Smooth muscle cell (in vitro differentiated cells): ENCODE results near the gene NKX6-1. TPM values are rescaled to one million over a fixed set of nuclear protein-coding genes. Genes with fewer than 3 reads are reported as not detected.

Source experiments
- DNase-seq: peaks from one replicate; lab custom pipeline; 2025; ENCODE audit not compliant: unreplicated experiment; lab: John Stamatoyannopoulos, UW
- H2AFZ ChIP-seq: fragments of 200-600 bp; sonication (generic); 2 replicates; pipeline ENCODE4 v1.6.0; 2016; ENCODE audit warnings: antibody characterized with exemption, low read depth, mild to moderate bottlenecking
- H3F3A ChIP-seq: fragments of 200-600 bp; sonication (generic); 2 replicates; pipeline ENCODE4 v1.6.0; 2017; ENCODE audit warnings: antibody characterized with exemption, low read depth
- H3K27ac ChIP-seq: fragments of 200-600 bp; sonication (generic); 2 replicates; pipeline ENCODE4 v1.5.1; 2016; ENCODE audit warnings: low read depth, mild to moderate bottlenecking
- H3K27me3 ChIP-seq: fragments of 200-600 bp; sonication (generic); 2 replicates; pipeline ENCODE4 v1.6.1; 2016; ENCODE audit warnings: low read depth, mild to moderate bottlenecking
- H3K36me3 ChIP-seq: fragments of 200-600 bp; sonication (generic); 2 replicates; pipeline ENCODE4 v1.5.1; 2016; ENCODE audit warnings: low read depth
- H3K4me1 ChIP-seq: fragments of 200-600 bp; sonication (generic); 2 replicates; pipeline ENCODE4 v1.5.1; 2016; ENCODE audit warnings: low read depth
- H3K4me2 ChIP-seq: fragments of 200-600 bp; sonication (generic); 2 replicates; pipeline ENCODE4 v1.6.0; 2016; ENCODE audit warnings: mild to moderate bottlenecking
- H3K4me3 ChIP-seq: fragments of 200-600 bp; sonication (generic); 2 replicates; pipeline ENCODE4 v1.5.1; 2016; ENCODE audit warnings: mild to moderate bottlenecking
- H3K79me2 ChIP-seq: fragments of 200-600 bp; sonication (generic); 2 replicates; pipeline ENCODE4 v1.6.0; 2016; ENCODE audit warnings: low read depth, mild to moderate bottlenecking
- H3K9ac ChIP-seq: fragments of 200-600 bp; sonication (generic); 2 replicates; pipeline ENCODE4 v1.6.0; 2016; ENCODE audit warnings: low read depth
- H3K9me3 ChIP-seq: fragments of 200-600 bp; sonication (generic); replicated peaks from 2 replicates; pipeline ENCODE4 v1.5.1; 2016; ENCODE audit warnings: low read depth
- H4K20me1 ChIP-seq: fragments of 200-600 bp; sonication (generic); 2 replicates; pipeline ENCODE4 v1.6.0; 2016; ENCODE audit warnings: low read depth
- WGBS: methylation state at CpG from one replicate; pipeline ENCODE4 v1.1.7; 2016; ENCODE audit warnings: low lambda C conversion rate; 5-methylcytosine and 5-hydroxymethylcytosine counted together
- polyA plus RNA-seq: library from polyadenylated mRNA; unstranded; fragments of >200 nt; fragmentation: Nextera tagmentation; extraction: Ambion mirVana; gene quantifications from 2 replicates; pipeline ENCODE4 v1.2.1, GENCODE V29; 2016
- total RNA-seq: library from RNA; depleted of rRNA; stranded (reverse); fragments of >200 nt; gene quantifications from 2 replicates; pipeline ENCODE4 v1.2.3, GENCODE V29; 2014
- TF ChIP-seq, protein P1 (sequence below): fragments of 200-600 bp; sonication (generic); IDR thresholded peaks from 2 replicates; pipeline ENCODE4 v1.5.1; 2017; ENCODE audit warnings: borderline replicate concordance, mild to moderate bottlenecking, antibody characterized with exemption; ENCODE audit not compliant: insufficient read depth, poor library complexity, severe bottlenecking

NKX6-1 gene
- total and polyA plus RNA-seq, 2 experiments from 2014 or later = not detected

DNA sequence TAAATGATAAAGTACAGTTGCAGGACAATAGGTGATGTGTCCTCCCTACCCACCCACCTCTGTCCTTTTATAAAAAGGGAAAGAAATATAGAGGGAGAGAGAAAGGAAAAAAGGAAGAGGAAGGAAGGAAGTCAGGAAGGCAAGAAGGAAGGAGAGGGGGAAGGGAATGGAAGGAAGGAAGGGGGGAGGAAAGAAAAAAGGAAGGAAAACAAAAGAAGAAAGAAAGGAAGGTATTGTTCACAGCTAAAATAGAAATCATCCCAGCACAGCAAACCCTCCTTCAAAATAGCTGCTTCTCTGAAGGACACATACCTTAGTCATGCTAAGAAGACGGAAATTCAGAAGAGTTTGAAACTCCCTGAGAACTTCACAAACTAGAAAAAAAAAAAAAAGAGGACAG, 8.4 kb downstream of the NKX6-1 start:
- TF ChIP-seq, protein P1, sequence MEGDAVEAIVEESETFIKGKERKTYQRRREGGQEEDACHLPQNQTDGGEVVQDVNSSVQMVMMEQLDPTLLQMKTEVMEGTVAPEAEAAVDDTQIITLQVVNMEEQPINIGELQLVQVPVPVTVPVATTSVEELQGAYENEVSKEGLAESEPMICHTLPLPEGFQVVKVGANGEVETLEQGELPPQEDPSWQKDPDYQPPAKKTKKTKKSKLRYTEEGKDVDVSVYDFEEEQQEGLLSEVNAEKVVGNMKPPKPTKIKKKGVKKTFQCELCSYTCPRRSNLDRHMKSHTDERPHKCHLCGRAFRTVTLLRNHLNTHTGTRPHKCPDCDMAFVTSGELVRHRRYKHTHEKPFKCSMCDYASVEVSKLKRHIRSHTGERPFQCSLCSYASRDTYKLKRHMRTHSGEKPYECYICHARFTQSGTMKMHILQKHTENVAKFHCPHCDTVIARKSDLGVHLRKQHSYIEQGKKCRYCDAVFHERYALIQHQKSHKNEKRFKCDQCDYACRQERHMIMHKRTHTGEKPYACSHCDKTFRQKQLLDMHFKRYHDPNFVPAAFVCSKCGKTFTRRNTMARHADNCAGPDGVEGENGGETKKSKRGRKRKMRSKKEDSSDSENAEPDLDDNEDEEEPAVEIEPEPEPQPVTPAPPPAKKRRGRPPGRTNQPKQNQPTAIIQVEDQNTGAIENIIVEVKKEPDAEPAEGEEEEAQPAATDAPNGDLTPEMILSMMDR = no peak
- WGBS = 24% methylated on average over 1 of the region's 1 CpG

DNA sequence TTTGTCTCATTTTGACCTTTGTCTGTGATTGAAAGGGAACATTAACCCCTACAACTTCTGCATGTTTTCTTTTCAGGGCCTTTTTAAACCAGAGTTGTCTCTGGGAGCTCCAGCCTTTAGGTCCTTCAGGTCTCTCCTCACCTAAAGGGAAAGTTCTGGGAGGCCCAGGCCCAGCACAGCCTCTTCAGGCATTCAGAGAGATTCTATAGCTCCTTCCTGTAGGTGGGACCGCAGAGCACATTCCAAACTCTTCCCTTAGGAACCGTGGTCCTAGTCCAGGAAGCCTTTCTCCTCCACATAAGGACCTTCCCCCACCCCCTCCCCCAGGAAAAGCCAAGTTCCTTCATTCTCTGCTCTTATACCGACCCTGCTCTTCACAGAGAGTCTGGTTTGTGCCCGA, 14.9 kb downstream of the NKX6-1 start:
- 30% methylated on average over 4 of the region's 4 CpGs for WGBS
- Histone ChIP-seq H3K9me3 (no peaks in the 10 kb centered on the region), H3K27ac (no peak overlapping the region), H3F3A (no peaks in the 10 kb centered on the region), H3K36me3 (no peaks in the 10 kb centered on the region), H3K4me1 (peaks cover 7% of the 10 kb centered on the region), H3K79me2 (no peaks in the 10 kb centered on the region), H2AFZ (no peak overlapping the region), H3K27me3 (peaks cover 100% of the 10 kb centered on the region), H3K9ac (no peak overlapping the region), H3K4me3 (no peak overlapping the region), H4K20me1 (no peaks in the 10 kb centered on the region), H3K4me2 (no peak overlapping the region)
- no peak for DNase-seq
- TF ChIP-seq, protein P1 = no peak

More for the DNA sequence above, 8.4 kb downstream of the NKX6-1 start:
- Histone ChIP-seq H3K9me3 (no peaks in the 10 kb centered on the region), H3K4me3 (no peak overlapping the region), H3F3A (no peaks in the 10 kb centered on the region), H2AFZ (no peak overlapping the region), H3K27ac (no peak overlapping the region), H4K20me1 (no peaks in the 10 kb centered on the region), H3K4me2 (no peak overlapping the region), H3K79me2 (no peaks in the 10 kb centered on the region), H3K27me3 (peaks cover 100% of the 10 kb centered on the region), H3K9ac (no peak overlapping the region), H3K4me1 (peaks cover 13% of the 10 kb centered on the region), H3K36me3 (no peaks in the 10 kb centered on the region)
- no peak for DNase-seq

DNA sequence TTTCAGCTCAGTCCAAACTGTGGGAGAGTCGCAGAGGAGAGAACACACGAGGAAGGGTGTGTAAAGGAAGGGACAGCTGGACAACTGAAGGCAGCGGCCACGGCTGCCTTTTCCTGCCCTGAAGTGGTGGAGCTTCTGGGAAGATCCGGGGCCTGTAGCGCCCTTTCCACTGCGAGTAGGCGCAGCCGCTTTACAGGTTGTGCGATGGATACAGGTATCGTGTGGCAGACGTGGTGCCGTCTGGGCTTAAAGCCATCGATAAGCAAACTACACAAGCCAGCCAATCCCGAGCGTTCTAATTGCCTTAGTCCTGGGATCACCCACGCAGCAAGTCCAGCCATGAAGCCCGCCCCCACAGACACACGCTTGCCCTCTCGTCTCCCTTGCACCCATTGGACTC, 15.4 kb downstream of the NKX6-1 start:
- TF ChIP-seq, protein P1 = no peak
- H3K4me3 ChIP-seq = no peak overlapping the region
- H3F3A ChIP-seq = no peaks in the 10 kb centered on the region
- peaks cover 100% of the 10 kb centered on the region for H3K27me3 ChIP-seq
- no peaks in the 10 kb centered on the region for H3K9me3 ChIP-seq
- no peak overlapping the region for H3K27ac ChIP-seq
- H3K4me2 ChIP-seq = no peak overlapping the region
- 70% methylated on average over 15 of the region's 20 CpGs for WGBS
- peaks cover 7% of the 10 kb centered on the region for H3K4me1 ChIP-seq
- DNase-seq = no peak
- H2AFZ ChIP-seq = no peak overlapping the region
- H3K79me2 ChIP-seq = no peaks in the 10 kb centered on the region
- no peak overlapping the region for H3K9ac ChIP-seq
- no peaks in the 10 kb centered on the region for H3K36me3 ChIP-seq
- no peaks in the 10 kb centered on the region for H4K20me1 ChIP-seq
